Stomach (tissue), 9 donors: ENCODE data around the gene GLRX. TPM values are rescaled to one million over a fixed set of nuclear protein-coding genes. Genes with fewer than 3 reads are reported as not detected.

Experiments
- DNase-seq, 2 donors: peaks; one replicate each; pipeline versions ENCODE4 v3.0.0 to v3.0.0-alpha.2; 2013 to 2019
- H3K27ac ChIP-seq, 5 donors: fragments of 200-600 bp in 4 of 5; sonication (generic) in 4 of 5; one replicate each; pipeline ENCODE4 v1.5.1; 2013 to 2019; ENCODE audit warnings: mild to moderate bottlenecking in 1 of 5, moderate library complexity in 1 of 5
- H3K27me3 ChIP-seq, 3 donors: fragments of 200-600 bp; sonication (generic); one replicate each; pipeline ENCODE4 v1.5.1; 2017 to 2019; ENCODE audit warnings: mixed run types in 1 of 3
- H3K36me3 ChIP-seq, 4 donors: fragments of 200-600 bp; sonication (generic); 1 replicate in 3 of 4; 2 replicates in 1 of 4; pipeline ENCODE4 v1.5.1; 2016 to 2019
- H3K4me1 ChIP-seq, 4 donors: fragments of 200-600 bp; sonication (generic); one replicate each; pipeline ENCODE4 v1.5.1; 2016 to 2019
- H3K4me3 ChIP-seq, 4 donors: fragments of 200-600 bp; sonication (generic) in 3 of 4; one replicate each; pipeline ENCODE4 v1.5.1; 2016 to 2019; ENCODE audit warnings: mild to moderate bottlenecking in 1 of 4
- H3K9me3 ChIP-seq, 4 donors: fragments of 200-600 bp; sonication (generic); one replicate each; pipeline ENCODE4 v1.5.1; 2016 to 2019
- EP300 ChIP-seq: sonication (generic); formaldehyde crosslinking; IDR thresholded peaks from one replicate; pipeline ENCODE4 v1.6.1; 2017; ENCODE audit warnings: antibody characterized with exemption
- POLR2A ChIP-seq, 4 donors: fragments of 450-650 bp; IDR thresholded peaks; one replicate each; pipeline ENCODE4 v1.6.1; 2016; ENCODE audit warnings: antibody characterized with exemption in 4 of 4, control low read depth in 2 of 4, mild to moderate bottlenecking in 1 of 4, moderate library complexity in 1 of 4
- POLR2AphosphoS5 ChIP-seq, 3 donors: sonication (generic); formaldehyde crosslinking; IDR thresholded peaks; one replicate each; pipeline ENCODE4 v1.6.1; 2016; ENCODE audit warnings: antibody characterized with exemption in 3 of 3
- WGBS, 5 donors: extraction: QIAGEN DNeasy Blood & Tissue Kit in 3 of 5; methylation state at CpG; one replicate each; pipeline versions ENCODE4 v1.1.5 to v1.1.7; 2013 to 2018; 5-methylcytosine and 5-hydroxymethylcytosine counted together
- intact Hi-C: fragments of 100-400 bp; cut with DNase I; formaldehyde crosslinking; loops from one replicate; pipeline ENCODE4 v1.15.1; 2023; ENCODE audit warnings: low total_unique reads
- polyA plus RNA-seq, 3 donors: library from polyadenylated mRNA; stranded (reverse); fragments of 200-250 nt; gene quantifications; one replicate each; pipeline ENCODE4 v1.2.3, GENCODE V29; 2013
- total RNA-seq, 5 donors: library from RNA; depleted of rRNA; stranded (reverse); fragments of >200 nt; gene quantifications; one replicate each; pipeline versions ENCODE4 v1.1.0 to v1.2.3, GENCODE V29; 2014 to 2016
- TF ChIP-seq, protein P1 (sequence below), 7 experiments: fragments of 450-650 bp in 4 of 7; fragments of 200-600 bp in 3 of 7; sonication (generic) in 3 of 7; IDR thresholded peaks; one replicate each; pipeline ENCODE4 v1.5.1; 2016 to 2019; ENCODE audit warnings: antibody characterized with exemption in 7 of 7, control low read depth in 2 of 7, mild to moderate bottlenecking in 1 of 7
- donor health status: healthy with polysubstance abuse.
- donor health status: Bipolar disorder and iron deficiency.
- donor health status: healthy.

Gene GLRX
- total and polyA plus RNA-seq, 8 donors, result 11.3 to 211 (median 29.7) TPM

DNA sequence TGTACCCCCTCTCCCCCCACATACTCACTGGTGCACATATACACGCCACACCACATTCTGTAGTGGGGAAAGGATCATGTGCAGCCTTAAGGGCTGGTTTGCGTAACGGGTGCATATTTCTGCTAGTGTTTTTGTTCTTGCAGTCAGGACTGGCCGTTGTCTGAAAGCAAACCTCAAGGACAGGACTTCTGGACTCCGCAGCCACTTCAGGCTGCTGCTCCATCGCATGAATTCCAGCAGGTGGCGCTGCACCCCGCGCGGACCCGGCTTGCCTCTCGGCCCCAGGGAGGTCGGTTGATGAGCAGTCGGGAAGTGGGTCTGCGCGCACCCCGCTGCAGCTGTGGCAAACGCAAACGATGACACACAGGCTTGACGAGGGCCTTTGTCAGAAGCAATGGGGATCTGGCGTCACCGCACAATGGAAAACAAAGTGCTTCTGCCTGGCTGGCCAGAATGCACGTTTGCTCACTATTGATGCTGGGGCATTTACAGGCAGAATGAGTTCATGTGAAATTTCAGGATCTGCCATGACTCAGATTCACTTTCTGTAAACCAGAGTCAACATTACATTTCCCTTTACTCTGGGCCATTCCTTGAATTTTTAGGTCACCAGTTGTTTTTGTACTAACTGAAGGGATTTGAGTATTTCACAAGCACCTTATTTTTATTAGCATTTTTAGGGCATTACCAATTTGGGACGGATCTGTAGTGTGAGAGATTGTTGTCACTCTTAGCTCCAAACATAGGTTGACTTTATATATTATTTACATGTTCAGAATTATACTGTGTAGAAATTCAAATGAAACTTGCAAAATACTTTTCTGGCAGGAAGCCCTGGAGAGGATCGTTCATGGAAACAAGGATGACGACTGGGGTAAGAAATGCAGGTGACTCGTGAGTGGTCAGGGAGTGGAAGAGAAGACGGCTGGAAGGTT is 36.4 kb upstream of the GLRX start:
- DNase-seq, result peak; percentile 90 to 95
- intact Hi-C loops, result no loop called here
- peaks cover 40 to 83% (median 60%) of the 10 kb centered on the region in 4 donors for H3K4me1 ChIP-seq

DNA sequence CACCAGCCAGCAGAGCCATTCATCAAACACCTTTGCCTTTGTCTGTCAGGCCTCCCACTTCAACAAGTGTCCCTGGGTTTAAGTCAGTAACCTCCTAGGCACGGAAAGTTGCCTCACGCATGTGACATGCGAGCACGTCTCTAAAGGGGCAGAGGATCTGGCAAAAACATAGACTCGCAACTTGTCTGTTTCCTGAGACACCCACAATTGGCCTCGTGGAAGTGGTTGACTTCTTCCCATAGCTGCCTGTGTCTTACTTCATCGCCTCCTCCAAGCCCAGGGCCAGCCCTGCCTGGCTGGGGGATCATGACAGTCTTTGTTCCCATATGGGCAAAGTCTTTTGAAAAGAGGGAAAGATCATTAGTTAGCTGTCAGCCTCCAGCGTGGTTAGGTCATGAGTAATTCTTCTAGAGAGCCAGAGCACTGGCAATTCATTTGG is 35.5 kb upstream of the GLRX start:
- Histone ChIP-seq H3K27ac (peak overlapping the region; percentile 72 to 90 (median 88)), H3K4me3 (no peak overlapping the region), H3K36me3 (no peaks in the 10 kb centered on the region), H3K27me3 (no peaks in the 10 kb centered on the region), H3K4me1 (peaks cover 40 to 77% (median 53%) of the 10 kb centered on the region in 4 donors), H3K9me3 (no peaks in the 10 kb centered on the region)
- TF ChIP-seq POLR2AphosphoS5 (IDR thresholded peaks at IDR 0.05), result peak; percentile 9 to 66 (median 65)
- TF ChIP-seq, protein P1, sequence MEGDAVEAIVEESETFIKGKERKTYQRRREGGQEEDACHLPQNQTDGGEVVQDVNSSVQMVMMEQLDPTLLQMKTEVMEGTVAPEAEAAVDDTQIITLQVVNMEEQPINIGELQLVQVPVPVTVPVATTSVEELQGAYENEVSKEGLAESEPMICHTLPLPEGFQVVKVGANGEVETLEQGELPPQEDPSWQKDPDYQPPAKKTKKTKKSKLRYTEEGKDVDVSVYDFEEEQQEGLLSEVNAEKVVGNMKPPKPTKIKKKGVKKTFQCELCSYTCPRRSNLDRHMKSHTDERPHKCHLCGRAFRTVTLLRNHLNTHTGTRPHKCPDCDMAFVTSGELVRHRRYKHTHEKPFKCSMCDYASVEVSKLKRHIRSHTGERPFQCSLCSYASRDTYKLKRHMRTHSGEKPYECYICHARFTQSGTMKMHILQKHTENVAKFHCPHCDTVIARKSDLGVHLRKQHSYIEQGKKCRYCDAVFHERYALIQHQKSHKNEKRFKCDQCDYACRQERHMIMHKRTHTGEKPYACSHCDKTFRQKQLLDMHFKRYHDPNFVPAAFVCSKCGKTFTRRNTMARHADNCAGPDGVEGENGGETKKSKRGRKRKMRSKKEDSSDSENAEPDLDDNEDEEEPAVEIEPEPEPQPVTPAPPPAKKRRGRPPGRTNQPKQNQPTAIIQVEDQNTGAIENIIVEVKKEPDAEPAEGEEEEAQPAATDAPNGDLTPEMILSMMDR (IDR thresholded peaks at IDR 0.05), result no peak
- TF ChIP-seq POLR2A (IDR thresholded peaks at IDR 0.05), result no peak
- TF ChIP-seq EP300, result peak; percentile 34
- intact Hi-C loops, result no loop called here
- 58 to 76% (median 69%) methylated on average over 8 of the region's 8 CpGs for WGBS, 5 donors
- no peak for DNase-seq

More for the DNA sequence above, 36.4 kb upstream of the GLRX start:
- TF ChIP-seq POLR2A (IDR thresholded peaks at IDR 0.05), result no peak
- TF ChIP-seq, protein P1 (IDR thresholded peaks at IDR 0.05), result peak in 6 of 7 experiments; percentile 97 to 99 (median 99)
- peak; percentile 94 for TF ChIP-seq EP300
- TF ChIP-seq POLR2AphosphoS5 (IDR thresholded peaks at IDR 0.05), result peak; percentile 48 to 93 (median 64)
- H3K9me3 ChIP-seq, result no peaks in the 10 kb centered on the region
- peak overlapping the region in 3 of 4 donors; percentile 24 to 34 (median 29) for H3K4me3 ChIP-seq
- peak overlapping the region; percentile 53 to 90 (median 88) for H3K27ac ChIP-seq
- no peaks in the 10 kb centered on the region for H3K36me3 ChIP-seq
- no peaks in the 10 kb centered on the region for H3K27me3 ChIP-seq
- WGBS, 5 donors, result 12 to 19% (median 14%) methylated on average over 16 to 28 of the region's 28 CpGs

DNA sequence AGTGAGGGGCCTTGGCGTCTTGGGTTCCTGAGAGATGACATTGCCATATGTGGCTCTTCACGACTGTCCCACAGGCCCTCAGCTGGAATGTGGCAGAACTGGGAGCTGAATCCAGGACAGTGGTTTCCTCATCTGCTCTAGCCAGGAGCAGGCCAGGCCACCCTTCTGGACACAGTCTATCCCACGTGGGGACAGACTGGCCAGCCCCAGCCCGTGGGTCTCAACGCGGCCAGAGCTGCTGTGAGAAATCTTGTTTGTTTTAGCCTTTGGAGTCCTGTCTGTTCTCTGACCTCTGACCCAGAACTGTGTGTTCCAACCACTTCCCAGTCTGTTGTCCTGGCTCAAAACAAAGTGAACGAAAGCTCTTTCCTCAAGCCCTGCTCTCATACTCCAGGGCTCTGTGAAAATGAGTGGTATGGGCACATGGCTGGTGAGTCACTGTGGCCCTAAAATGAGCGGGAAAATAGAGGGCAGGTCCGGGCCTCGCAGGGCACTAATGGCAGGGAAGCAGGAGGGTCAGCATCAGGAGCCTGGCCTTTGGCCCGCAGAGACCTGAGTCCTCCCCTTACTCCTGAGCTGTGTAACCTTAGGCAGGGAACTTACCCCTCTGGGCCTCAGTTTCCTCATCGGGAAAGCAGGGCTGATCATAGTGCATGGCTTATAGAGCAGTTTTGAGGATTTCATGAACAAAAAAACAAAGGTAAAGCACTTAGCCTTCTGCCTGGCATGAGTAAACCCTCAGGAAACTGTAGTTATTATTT is 34.8 kb upstream of the GLRX start:
- intact Hi-C loops, result no loop called here
- Histone ChIP-seq H3K36me3 (no peaks in the 10 kb centered on the region), H3K27ac (peak overlapping the region; percentile 72 to 90 (median 88)), H3K4me3 (no peak overlapping the region), H3K9me3 (no peaks in the 10 kb centered on the region), H3K4me1 (peaks cover 34 to 70% (median 49%) of the 10 kb centered on the region in 4 donors), H3K27me3 (no peaks in the 10 kb centered on the region)
- DNase-seq, result peak in 1 of 2 donors; percentile 77
- 46 to 65% (median 59%) methylated on average over 12 of the region's 12 CpGs for WGBS, 5 donors
- TF ChIP-seq POLR2A (IDR thresholded peaks at IDR 0.05) (no peak), EP300 (peak; percentile 97), POLR2AphosphoS5 (IDR thresholded peaks at IDR 0.05) (peak; percentile 74 to 90 (median 89))
- TF ChIP-seq, protein P1 (IDR thresholded peaks at IDR 0.05), result no peak

DNA sequence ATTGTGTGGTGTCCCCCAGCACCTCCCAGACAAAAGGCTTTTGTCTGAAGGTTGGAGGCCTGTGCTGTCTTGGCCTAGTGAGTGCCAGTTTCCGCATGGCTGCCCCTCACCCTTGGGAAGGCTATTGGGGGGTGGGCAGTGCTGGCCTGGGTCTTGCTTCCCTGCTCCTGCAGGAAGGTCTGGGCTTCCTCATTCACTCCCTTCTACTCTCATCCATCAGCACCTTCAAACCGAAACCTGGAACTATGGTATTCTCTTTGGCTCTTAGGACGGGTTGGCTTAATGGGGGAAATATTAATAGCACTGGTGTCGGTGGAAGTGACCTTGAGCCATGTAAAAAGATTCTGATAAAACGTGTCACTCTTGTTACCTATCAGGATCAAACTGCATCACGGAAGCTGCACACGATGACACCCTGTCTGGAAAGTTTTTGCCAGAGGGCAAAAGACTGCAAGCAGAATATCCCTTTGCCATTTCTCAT is 34.0 kb upstream of the GLRX start:
- Histone ChIP-seq H3K27ac (peak overlapping the region in 4 of 5 donors; percentile 83 to 90 (median 89)), H3K4me1 (peaks cover 26 to 62% (median 44%) of the 10 kb centered on the region in 4 donors), H3K9me3 (no peaks in the 10 kb centered on the region), H3K36me3 (no peaks in the 10 kb centered on the region), H3K27me3 (no peaks in the 10 kb centered on the region), H3K4me3 (no peak overlapping the region)
- no peak for DNase-seq
- intact Hi-C loops, result no loop called here
- TF ChIP-seq POLR2A (IDR thresholded peaks at IDR 0.05) (no peak), POLR2AphosphoS5 (IDR thresholded peaks at IDR 0.05) (no peak), EP300 (no peak)
- TF ChIP-seq, protein P1 (IDR thresholded peaks at IDR 0.05), result no peak
- 83 to 86% (median 86%) methylated on average over 7 of the region's 7 CpGs for WGBS, 5 donors
